Skeletal muscle tissue (tissue), 4 donors: Measurements from ENCODE around the gene BRF1. TPM values are rescaled to one million over a fixed set of nuclear protein-coding genes. Genes with fewer than 3 reads are reported as not detected.

Experiments
- H3K27ac ChIP-seq: one replicate; pipeline ENCODE4 v1.7.0; 2013; ENCODE audit warnings: mild to moderate bottlenecking, low read depth, low read length, inconsistent platforms
- H3K27me3 ChIP-seq, 3 donors: one replicate each; pipeline ENCODE4 v1.7.0; 2013; ENCODE audit warnings: low read length in 3 of 3; ENCODE audit not compliant: control insufficient read depth in 3 of 3, insufficient read depth in 3 of 3
- H3K36me3 ChIP-seq, 3 donors: one replicate each; pipeline ENCODE4 v1.7.0; 2013; ENCODE audit warnings: low read length in 3 of 3; ENCODE audit not compliant: control insufficient read depth in 3 of 3, insufficient read depth in 3 of 3
- H3K4me1 ChIP-seq, 3 donors: one replicate each; pipeline ENCODE4 v1.7.0; 2013; ENCODE audit warnings: low read length in 3 of 3, mild to moderate bottlenecking in 3 of 3; ENCODE audit not compliant: control insufficient read depth in 3 of 3, insufficient read depth in 3 of 3
- H3K4me3 ChIP-seq, 3 donors: one replicate each; pipeline ENCODE4 v1.7.0; 2013; ENCODE audit warnings: low read length in 3 of 3
- H3K9ac ChIP-seq, 3 donors: one replicate each; pipeline ENCODE4 v1.7.0; 2013; ENCODE audit warnings: low read length in 3 of 3, mild to moderate bottlenecking in 3 of 3, moderate library complexity in 2 of 3, low read depth in 1 of 3
- H3K9me3 ChIP-seq, 3 donors: one replicate each; pipeline ENCODE4 v1.7.0; 2013; ENCODE audit warnings: low read length in 3 of 3; ENCODE audit not compliant: control insufficient read depth in 3 of 3
- total RNA-seq: library from RNA; depleted of rRNA; stranded (reverse); fragments of >200 nt; gene quantifications from one replicate; pipeline ENCODE4 v1.2.3, GENCODE V29; 2014
- donor health status: Osteomylitis.

The BRF1 gene
- total RNA-seq, 1 donor from 2014 or later: 38.1 TPM

DNA sequence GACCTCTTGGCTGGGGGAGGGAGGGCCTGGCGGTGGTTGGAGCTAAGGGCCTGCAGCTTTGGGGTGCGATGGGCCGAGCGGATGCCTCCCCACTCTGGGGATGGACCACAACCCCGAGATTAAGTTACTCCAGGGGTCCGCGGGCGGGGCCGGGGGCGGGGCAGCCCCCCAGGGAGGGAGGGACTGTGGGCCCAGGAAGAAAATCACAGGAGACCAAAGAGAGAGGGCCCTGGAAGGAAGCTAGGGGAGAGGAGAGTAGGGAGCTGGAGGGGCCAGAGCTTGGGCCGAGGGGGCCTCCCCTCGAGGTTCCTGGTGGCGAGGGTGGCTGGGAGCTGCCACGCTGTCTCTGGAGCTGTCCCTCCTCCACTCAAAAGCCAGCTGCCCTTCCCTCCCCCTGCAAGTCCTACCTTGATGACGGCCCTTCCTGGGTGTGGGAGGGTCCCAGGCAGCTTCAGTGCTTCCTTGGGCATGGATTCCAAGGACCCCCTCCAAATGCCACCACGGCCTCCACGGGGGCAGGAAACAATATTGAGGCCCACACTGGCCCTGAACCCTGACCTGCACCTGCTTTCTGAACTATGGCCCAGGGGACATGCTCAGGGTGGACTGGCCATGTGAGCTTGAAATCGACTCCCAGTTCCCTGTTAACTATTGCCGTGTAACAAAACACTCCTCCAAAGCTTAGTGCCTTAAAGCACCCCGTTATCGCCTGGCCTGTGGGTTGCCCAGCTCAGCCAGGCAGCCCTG is 119.1 kb downstream of the BRF1 start:
- no peak overlapping the region for H3K27ac ChIP-seq
- no peaks in the 10 kb centered on the region for H3K27me3 ChIP-seq
- no peaks in the 10 kb centered on the region for H3K9me3 ChIP-seq
- H3K36me3 ChIP-seq: no peaks in the 10 kb centered on the region
- H3K4me3 ChIP-seq: peak overlapping the region in 1 of 3 donors; percentile 35
- H3K4me1 ChIP-seq: peaks cover 20 to 57% (median 48%) of the 10 kb centered on the region in 3 donors
- H3K9ac ChIP-seq: no peak overlapping the region

GRCh38 chr14:105180592-105181548 is 119.9 kb downstream of the BRF1 start, which contains the start of gene NUDT14:
Gene NUDT14 (minus strand): TSS chr14:105181312. CDS start chr14:105181209, 103 bp downstream.
- H3K9ac ChIP-seq: peak within 1 kb of the TSS in 2 of 3 donors; percentile 62 to 67
- no peak within 1 kb of the TSS for H3K27ac ChIP-seq
- peak within 1 kb of the TSS; percentile 54 to 76 (median 71) for H3K4me3 ChIP-seq

GRCh38 chr14:105179191-105179590 is 121.6 kb downstream of the BRF1 start:
- H3K4me1 ChIP-seq: peaks cover 28 to 66% (median 55%) of the 10 kb centered on the region in 3 donors
- no peaks in the 10 kb centered on the region for H3K9me3 ChIP-seq
- H3K9ac ChIP-seq: peak overlapping the region in 1 of 3 donors; percentile 33
- H3K4me3 ChIP-seq: no peak overlapping the region
- no peaks in the 10 kb centered on the region for H3K27me3 ChIP-seq
- H3K36me3 ChIP-seq: no peaks in the 10 kb centered on the region
- no peak overlapping the region for H3K27ac ChIP-seq

More at GRCh38 chr14:105180592-105181548, 119.9 kb downstream of the BRF1 start, which contains the start of gene NUDT14:
- Histone ChIP-seq H3K36me3 (no peaks in the 10 kb centered on the region), H3K4me1 (peaks cover 28 to 66% (median 57%) of the 10 kb centered on the region in 3 donors), H3K9me3 (no peaks in the 10 kb centered on the region), H3K27me3 (no peaks in the 10 kb centered on the region)

DNA sequence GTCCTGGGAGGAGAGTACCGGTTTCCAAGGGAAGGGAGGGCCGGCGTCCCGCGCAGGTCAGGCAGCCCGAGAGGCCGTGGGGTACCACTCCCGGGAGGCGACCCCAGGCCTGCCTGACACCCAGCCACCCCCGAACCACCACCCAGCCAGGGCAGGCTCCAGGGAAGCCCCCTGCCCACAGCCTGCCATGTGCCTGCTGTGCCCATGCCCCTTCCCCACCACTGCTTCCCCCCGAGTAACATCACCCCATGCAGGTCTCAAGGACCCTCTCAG is 122.0 kb downstream of the BRF1 start:
- H3K4me1 ChIP-seq: peaks cover 27 to 65% (median 53%) of the 10 kb centered on the region in 3 donors
- H3K27ac ChIP-seq: no peak overlapping the region
- H3K9me3 ChIP-seq: no peaks in the 10 kb centered on the region
- no peaks in the 10 kb centered on the region for H3K36me3 ChIP-seq
- H3K27me3 ChIP-seq: no peaks in the 10 kb centered on the region
- H3K9ac ChIP-seq: peak overlapping the region in 1 of 3 donors; percentile 33
- H3K4me3 ChIP-seq: no peak overlapping the region

- H3K9me3 ChIP-seq: no peaks in the 10 kb centered on the region
- H3K4me3 ChIP-seq: no peak overlapping the region
- no peaks in the 10 kb centered on the region for H3K36me3 ChIP-seq
- no peaks in the 10 kb centered on the region for H3K27me3 ChIP-seq
- peaks cover 24 to 65% (median 53%) of the 10 kb centered on the region in 3 donors for H3K4me1 ChIP-seq
- H3K9ac ChIP-seq: no peak overlapping the region
- H3K27ac ChIP-seq: no peak overlapping the region
Measured at GRCh38 chr14:105178069-105178867, 122.5 kb downstream of the BRF1 start.

GRCh38 chr14:105177082-105177481 is 123.7 kb downstream of the BRF1 start:
- Histone ChIP-seq H3K9ac (peak overlapping the region in 2 of 3 donors; percentile 38 to 40), H3K36me3 (no peaks in the 10 kb centered on the region), H3K9me3 (no peaks in the 10 kb centered on the region), H3K4me1 (peaks cover 24 to 59% (median 46%) of the 10 kb centered on the region in 3 donors), H3K27ac (peak overlapping the region; percentile 75), H3K27me3 (no peaks in the 10 kb centered on the region), H3K4me3 (no peak overlapping the region)

- Histone ChIP-seq H3K4me1 (peaks cover 27 to 59% (median 46%) of the 10 kb centered on the region in 3 donors), H3K36me3 (no peaks in the 10 kb centered on the region), H3K27me3 (no peaks in the 10 kb centered on the region), H3K27ac (peak overlapping the region; percentile 75), H3K4me3 (no peak overlapping the region), H3K9ac (peak overlapping the region in 2 of 3 donors; percentile 38 to 40), H3K9me3 (no peaks in the 10 kb centered on the region)
Measured at GRCh38 chr14:105176513-105176912, 124.3 kb downstream of the BRF1 start.

DNA sequence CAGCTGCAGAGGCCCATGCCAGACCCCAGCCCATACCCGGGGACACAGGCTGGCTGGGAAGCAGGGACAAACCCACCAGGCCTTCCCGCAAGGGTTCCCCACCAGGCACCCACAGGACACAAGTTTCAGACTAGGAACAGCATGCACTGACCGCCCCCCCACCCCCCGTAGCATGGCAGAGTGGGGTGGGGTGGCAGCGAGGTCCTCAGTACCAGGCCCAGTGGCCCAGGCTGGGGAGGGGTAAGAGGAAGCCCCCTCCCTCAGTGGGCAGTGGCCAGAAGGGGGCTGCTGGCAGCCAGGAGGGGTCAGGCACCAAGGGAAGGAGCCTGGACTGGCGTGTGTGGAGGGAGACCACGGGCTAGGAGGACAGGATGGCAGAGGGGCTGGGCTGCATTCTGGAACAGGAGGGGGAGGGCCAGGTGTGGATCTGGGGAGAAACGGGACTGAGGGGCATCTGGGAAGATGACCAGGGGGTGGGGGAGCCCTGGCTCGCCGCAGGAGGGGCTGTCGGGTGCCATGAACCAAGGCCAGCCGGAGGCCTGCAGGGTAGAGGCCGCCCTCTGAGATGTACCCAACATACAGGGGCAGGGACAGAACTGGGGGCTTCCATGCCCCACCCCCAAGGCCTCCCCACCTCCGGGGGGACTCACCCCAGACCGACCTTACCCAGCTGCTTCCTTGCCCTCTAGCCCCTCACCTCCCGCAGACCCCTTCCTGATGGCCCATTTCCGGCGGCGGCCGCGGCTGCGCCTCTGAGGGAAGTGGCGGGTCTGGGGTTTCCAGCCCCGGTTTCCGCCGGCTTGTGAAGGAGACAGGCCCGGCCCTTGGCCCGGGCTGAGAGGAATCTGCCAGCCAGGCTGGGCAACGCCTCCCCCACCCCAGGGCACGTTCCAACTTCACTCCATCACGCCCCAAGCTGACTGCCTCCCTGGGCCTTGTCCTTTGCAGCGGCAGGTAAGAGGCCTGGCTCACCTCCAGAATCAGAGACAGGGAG is 126.6 kb downstream of the BRF1 start:
- peaks cover 42 to 65% (median 60%) of the 10 kb centered on the region in 3 donors for H3K4me1 ChIP-seq
- H3K9ac ChIP-seq: no peak overlapping the region
- no peak overlapping the region for H3K4me3 ChIP-seq
- peaks cover 0 to 5% (median 3%) of the 10 kb centered on the region in 3 donors for H3K27me3 ChIP-seq
- H3K9me3 ChIP-seq: no peaks in the 10 kb centered on the region
- no peak overlapping the region for H3K27ac ChIP-seq
- no peaks in the 10 kb centered on the region for H3K36me3 ChIP-seq
